Gastroesophageal sphincter (tissue), 4 donors: ENCODE results near the gene ZNF25. TPM values are rescaled to one million over a fixed set of nuclear protein-coding genes. Genes with fewer than 3 reads are reported as not detected.

Experiments used
- ATAC-seq: fragments of 150-250 bp; one replicate; pipeline ENCODE4 v1.9.1; 2016; ENCODE audit warnings: mild to moderate bottlenecking, moderate library complexity
- H3K27ac ChIP-seq, 4 donors: fragments of 200-600 bp; sonication (generic) in 3 of 4; 1 replicate in 3 of 4; 2 replicates in 1 of 4; pipeline ENCODE4 v1.5.1; 2016 to 2019
- H3K27me3 ChIP-seq: fragments of 200-600 bp; sonication (generic); one replicate; pipeline ENCODE4 v1.5.1; 2019
- H3K36me3 ChIP-seq, 2 donors: fragments of 200-600 bp; sonication (generic); one replicate each; pipeline ENCODE4 v1.5.1; 2019; ENCODE audit warnings: control low read depth in 1 of 2
- H3K4me1 ChIP-seq, 3 donors: fragments of 200-600 bp; sonication (generic); 1 replicate in 2 of 3; 2 replicates in 1 of 3; pipeline ENCODE4 v1.5.1; 2016 to 2019; ENCODE audit warnings: control low read depth in 2 of 3
- H3K4me3 ChIP-seq, 2 donors: fragments of 200-600 bp; sonication (generic); one replicate each; pipeline ENCODE4 v1.5.1; 2019; ENCODE audit warnings: mild to moderate bottlenecking in 1 of 2, moderate library complexity in 1 of 2
- H3K9me3 ChIP-seq, 3 donors: fragments of 200-600 bp; sonication (generic); one replicate each; pipeline ENCODE4 v1.5.1; 2017 to 2019; ENCODE audit warnings: control low read depth in 2 of 3
- EP300 ChIP-seq: sonication (generic); formaldehyde crosslinking; IDR thresholded peaks from one replicate; pipeline ENCODE4 v1.6.1; 2017; ENCODE audit warnings: antibody characterized with exemption, mild to moderate bottlenecking
- POLR2A ChIP-seq, 2 donors: fragments of 450-650 bp; IDR thresholded peaks; one replicate each; pipeline ENCODE4 v1.6.1; 2017; ENCODE audit warnings: antibody characterized with exemption in 2 of 2, mild to moderate bottlenecking in 2 of 2, moderate library complexity in 1 of 2
- POLR2AphosphoS5 ChIP-seq: sonication (generic); formaldehyde crosslinking; IDR thresholded peaks from one replicate; pipeline ENCODE4 v1.6.1; 2017; ENCODE audit warnings: antibody characterized with exemption
- WGBS, 2 donors: methylation state at CpG; one replicate each; pipeline ENCODE4 v1.1.5; 2018; ENCODE audit warnings: low coverage in 1 of 2; 5-methylcytosine and 5-hydroxymethylcytosine counted together
- total RNA-seq, 4 donors: library from RNA; depleted of rRNA; stranded (reverse); fragments of >200 nt; gene quantifications; one replicate each; pipeline ENCODE4 v1.1.0, GENCODE V29; 2016
- TF ChIP-seq, protein P1 (sequence below), 4 experiments: fragments of 200-600 bp in 2 of 4; fragments of 450-650 bp in 2 of 4; sonication (generic) in 1 of 4; IDR thresholded peaks; one replicate each; pipeline ENCODE4 v1.5.1; 2017 to 2019; ENCODE audit warnings: antibody characterized with exemption in 4 of 4, mild to moderate bottlenecking in 2 of 4, moderate library complexity in 2 of 4

The ZNF25 gene
- total RNA-seq, 4 donors from 2014 or later, result 17.3 to 36.1 (median 23.7) TPM

DNA sequence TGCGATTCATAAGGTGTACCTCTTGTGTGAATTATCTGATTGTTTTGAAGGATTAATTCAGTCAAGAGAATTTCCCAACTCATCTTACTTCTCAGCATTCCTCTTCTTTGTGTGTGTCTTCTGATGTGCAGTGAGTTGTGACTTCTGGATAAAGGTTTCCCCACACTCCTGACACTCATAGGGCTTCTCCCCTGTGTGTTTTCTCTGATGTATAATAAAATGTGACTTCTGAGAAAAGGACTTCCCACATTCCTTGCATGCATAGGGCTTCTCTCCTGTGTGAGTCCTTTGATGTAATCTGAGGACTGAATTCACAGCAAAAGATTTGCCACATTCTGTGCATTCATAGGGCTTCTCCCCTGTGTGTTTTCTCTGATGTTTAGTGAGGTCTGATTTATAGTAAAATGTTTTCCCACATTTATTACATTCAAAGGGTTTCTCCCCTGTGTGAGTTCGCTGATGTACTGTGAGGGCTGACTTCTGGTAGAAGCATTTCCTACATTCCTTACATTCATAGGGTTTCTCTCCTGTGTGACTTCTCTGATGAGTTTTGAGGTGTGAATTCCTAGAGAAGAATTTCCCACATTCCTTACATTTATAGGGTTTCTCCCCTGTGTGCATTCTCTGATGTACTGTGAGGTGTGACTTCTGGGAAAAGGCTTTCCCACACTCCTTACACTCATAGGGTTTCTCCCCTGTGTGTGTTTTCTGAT is 24.2 kb downstream of the ZNF25 start:
- 92 to 100% methylated on average over 2 of the region's 2 CpGs for WGBS, 2 donors
- peaks cover 12 to 95% of the 10 kb centered on the region in 2 donors for H3K36me3 ChIP-seq

DNA sequence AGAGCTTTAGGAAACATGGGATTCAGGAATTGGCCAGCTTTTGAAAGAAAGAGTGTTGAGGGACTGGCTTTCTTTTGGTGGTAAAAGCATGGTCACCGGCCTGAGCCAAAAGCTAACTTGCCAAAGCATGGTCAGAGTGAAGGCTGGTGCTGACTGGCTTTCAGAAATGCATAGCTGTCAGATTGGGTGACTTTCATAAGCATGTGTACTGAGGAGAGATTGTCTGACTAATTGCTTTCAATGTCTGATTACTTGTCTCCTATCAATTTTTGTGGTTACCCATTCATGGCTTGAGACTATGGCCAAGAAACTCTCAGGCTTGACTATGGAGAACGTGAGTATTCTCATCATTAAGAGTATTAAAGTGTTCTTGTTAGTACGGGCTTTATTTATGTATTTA is 28.2 kb downstream of the ZNF25 start:
- no peak for ATAC-seq
- no peaks in the 10 kb centered on the region for H3K4me1 ChIP-seq
- H3K4me3 ChIP-seq, result no peak overlapping the region
- H3K27ac ChIP-seq, result no peak overlapping the region
- H3K27me3 ChIP-seq, result no peaks in the 10 kb centered on the region
- TF ChIP-seq POLR2AphosphoS5, result no peak
- TF ChIP-seq, protein P1, sequence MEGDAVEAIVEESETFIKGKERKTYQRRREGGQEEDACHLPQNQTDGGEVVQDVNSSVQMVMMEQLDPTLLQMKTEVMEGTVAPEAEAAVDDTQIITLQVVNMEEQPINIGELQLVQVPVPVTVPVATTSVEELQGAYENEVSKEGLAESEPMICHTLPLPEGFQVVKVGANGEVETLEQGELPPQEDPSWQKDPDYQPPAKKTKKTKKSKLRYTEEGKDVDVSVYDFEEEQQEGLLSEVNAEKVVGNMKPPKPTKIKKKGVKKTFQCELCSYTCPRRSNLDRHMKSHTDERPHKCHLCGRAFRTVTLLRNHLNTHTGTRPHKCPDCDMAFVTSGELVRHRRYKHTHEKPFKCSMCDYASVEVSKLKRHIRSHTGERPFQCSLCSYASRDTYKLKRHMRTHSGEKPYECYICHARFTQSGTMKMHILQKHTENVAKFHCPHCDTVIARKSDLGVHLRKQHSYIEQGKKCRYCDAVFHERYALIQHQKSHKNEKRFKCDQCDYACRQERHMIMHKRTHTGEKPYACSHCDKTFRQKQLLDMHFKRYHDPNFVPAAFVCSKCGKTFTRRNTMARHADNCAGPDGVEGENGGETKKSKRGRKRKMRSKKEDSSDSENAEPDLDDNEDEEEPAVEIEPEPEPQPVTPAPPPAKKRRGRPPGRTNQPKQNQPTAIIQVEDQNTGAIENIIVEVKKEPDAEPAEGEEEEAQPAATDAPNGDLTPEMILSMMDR (IDR thresholded peaks at IDR 0.05), result no peak
- WGBS, 2 donors, result 83 to 93% methylated on average over 2 to 3 of the region's 3 CpGs
- H3K36me3 ChIP-seq, result peaks cover 4 to 82% of the 10 kb centered on the region in 2 donors
- peaks cover 0 to 6% (median 0%) of the 10 kb centered on the region in 3 donors for H3K9me3 ChIP-seq

More for the DNA sequence above, 24.2 kb downstream of the ZNF25 start:
- peaks cover 0 to 6% (median 0%) of the 10 kb centered on the region in 3 donors for H3K9me3 ChIP-seq
- no peak overlapping the region for H3K4me3 ChIP-seq
- TF ChIP-seq EP300, result no peak
- TF ChIP-seq POLR2AphosphoS5, result no peak
- no peak for TF ChIP-seq POLR2A (IDR thresholded peaks at IDR 0.05)
- TF ChIP-seq, protein P1 (IDR thresholded peaks at IDR 0.05), result no peak
- no peak for ATAC-seq
- no peak overlapping the region for H3K27ac ChIP-seq
- no peaks in the 10 kb centered on the region for H3K27me3 ChIP-seq
- no peaks in the 10 kb centered on the region for H3K4me1 ChIP-seq

DNA sequence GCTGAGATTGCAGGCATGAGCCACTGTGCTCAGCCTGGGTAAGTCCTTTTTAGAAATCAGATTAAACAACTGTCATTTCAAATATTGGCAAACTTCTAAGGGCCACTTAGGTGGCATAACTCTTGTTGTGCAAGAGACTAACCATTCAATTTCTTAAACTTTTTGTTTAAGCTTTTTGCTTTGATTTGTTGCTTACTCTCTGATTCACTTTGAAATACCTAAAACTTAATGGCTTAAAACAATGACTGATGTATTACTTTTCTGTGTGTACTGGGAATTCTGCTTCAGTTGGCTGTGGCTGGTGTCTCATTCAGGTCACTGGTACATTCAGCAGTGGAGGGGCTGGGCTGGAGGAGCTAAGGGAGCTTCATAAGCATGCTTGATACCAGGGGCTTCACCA is 28.9 kb downstream of the ZNF25 start:
- no peak for ATAC-seq
- Histone ChIP-seq H3K4me3 (no peak overlapping the region), H3K4me1 (no peaks in the 10 kb centered on the region), H3K27ac (no peak overlapping the region), H3K36me3 (peaks cover 0 to 75% of the 10 kb centered on the region in 2 donors), H3K9me3 (peaks cover 0 to 5% (median 0%) of the 10 kb centered on the region in 3 donors), H3K27me3 (no peaks in the 10 kb centered on the region)
- TF ChIP-seq POLR2AphosphoS5, result no peak
- TF ChIP-seq EP300, result no peak
- TF ChIP-seq POLR2A (IDR thresholded peaks at IDR 0.05), result no peak
- TF ChIP-seq, protein P1 (IDR thresholded peaks at IDR 0.05), result no peak

DNA sequence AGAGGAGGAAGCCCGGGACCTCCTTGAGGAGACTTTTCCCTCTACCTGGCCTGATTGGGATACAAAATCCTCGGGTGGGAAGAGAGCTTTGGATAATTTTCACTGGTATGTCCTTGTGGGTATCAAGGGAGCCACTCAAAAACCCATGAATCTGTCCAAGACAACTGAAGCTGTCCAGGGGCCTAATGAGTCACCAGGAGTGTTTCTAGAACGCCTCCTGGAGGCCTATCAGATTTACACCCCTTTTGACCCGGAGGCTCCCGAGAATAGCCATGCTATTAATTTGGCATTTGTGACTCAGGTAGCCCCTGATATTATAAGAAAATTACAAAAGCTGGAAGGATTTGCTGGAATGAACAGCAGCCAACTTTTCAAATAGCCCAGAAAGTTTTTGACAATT is 38.6 kb downstream of the ZNF25 start:
- no peak overlapping the region for H3K27ac ChIP-seq
- no peak overlapping the region for H3K4me3 ChIP-seq
- peaks cover 0 to 9% of the 10 kb centered on the region in 2 donors for H3K36me3 ChIP-seq
- 35 to 79% methylated on average over 2 to 5 of the region's 5 CpGs for WGBS, 2 donors
- ATAC-seq, result no peak
- no peaks in the 10 kb centered on the region for H3K4me1 ChIP-seq
- TF ChIP-seq EP300 (no peak), POLR2AphosphoS5 (no peak), POLR2A (IDR thresholded peaks at IDR 0.05) (no peak)
- TF ChIP-seq, protein P1 (IDR thresholded peaks at IDR 0.05), result no peak
- H3K9me3 ChIP-seq, result no peaks in the 10 kb centered on the region
- H3K27me3 ChIP-seq, result no peaks in the 10 kb centered on the region

DNA sequence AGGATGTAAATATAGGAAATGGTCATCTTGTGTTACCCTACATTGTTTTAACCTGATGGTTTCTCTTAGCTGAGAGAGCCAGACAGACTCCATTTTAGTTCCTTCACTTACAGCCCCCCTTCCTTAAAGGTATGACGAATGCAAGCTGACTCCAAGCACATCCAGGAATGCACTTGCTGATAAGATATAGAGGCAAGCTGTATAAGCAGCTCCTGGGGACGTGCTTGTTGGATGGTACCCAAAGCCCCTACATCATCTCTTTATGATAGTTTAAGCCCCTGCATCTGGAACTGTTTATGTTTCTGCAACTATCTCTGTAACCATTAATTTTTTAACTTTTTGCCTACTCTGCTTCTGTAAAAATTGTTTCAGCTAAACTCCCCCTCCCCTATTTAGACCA is 41.7 kb downstream of the ZNF25 start:
- no peaks in the 10 kb centered on the region for H3K27me3 ChIP-seq
- 32% methylated on average over 2 of the region's 2 CpGs; no CpG with 5 or more reads in 1 of the 2 donors for WGBS, 2 donors
- no peak for ATAC-seq

More for the DNA sequence above, 41.7 kb downstream of the ZNF25 start:
- H3K4me1 ChIP-seq, result no peaks in the 10 kb centered on the region
- H3K9me3 ChIP-seq, result no peaks in the 10 kb centered on the region
- H3K27ac ChIP-seq, result no peak overlapping the region
- no peak for TF ChIP-seq EP300
- no peak overlapping the region for H3K4me3 ChIP-seq
- H3K36me3 ChIP-seq, result no peaks in the 10 kb centered on the region
